NCI-H2171 treated with DMSO at 0.1 percent for 48 hours (cell line): ENCODE data around the gene TMEM255B.
"Not testable (repeated sequence)": the region's sequence is repeated elsewhere in the genome, so short reads cannot be mapped to it uniquely, and the experiment has no call there.

Experiments used
- DNase-seq: peaks from one replicate; lab custom pipeline; 2025; lab: John Stamatoyannopoulos, UW

The TMEM255B gene

DNA sequence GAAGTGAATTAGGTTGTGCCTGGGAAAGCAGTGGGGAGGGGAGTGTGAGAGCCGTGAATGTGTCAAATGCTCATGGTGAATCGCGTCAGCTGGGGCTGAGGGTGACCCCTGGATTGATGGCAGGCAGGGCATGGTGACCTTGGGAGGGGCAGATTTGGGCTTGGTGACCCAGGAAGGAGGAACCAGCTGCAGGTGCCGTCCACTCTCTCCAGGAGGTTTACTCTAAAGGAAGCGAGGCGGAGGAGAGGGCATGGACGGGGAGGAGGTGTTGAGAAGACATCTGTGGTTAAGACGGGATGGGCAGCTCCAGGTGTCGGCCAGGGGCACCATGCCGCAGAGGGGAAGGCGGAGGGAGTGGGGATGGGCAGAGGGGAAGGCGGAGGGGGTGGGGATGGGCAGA lies 28.7 kb downstream of the TMEM255B start:
- no peak for DNase-seq

DNA sequence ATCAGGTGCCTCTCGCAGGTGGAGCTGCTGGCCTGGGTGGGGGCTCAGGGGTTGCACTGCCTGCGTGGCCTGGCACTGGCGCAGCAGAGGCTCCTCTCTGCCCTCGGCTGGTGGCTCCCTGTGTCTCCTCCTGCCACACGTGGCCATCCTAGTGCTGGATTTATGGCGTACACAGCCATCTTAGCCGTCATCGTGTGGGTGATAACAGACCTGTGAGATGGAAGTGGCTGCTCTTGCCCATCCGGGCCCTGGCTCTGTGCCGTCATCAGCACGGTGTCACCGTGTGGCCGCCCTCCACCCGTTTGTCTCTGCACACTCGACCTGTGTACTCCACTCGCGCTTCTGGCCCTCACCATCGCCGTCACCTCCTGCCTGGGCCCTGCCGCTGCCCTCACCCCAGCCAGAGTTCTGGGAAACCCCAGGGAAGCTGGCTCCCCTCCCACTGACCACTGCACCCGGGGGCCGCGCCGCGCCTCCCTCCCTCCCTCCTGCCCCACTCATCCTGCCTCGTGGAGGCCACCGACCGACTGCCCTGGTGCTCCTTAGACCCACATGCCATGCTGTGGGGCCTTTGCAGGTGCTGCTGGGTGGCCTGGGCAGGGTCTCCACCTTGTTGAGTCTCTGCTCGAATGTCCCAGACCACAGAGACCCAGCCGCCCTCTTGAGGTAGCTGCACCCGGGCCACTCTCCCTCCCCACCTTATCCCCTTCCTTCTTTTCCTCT lies 29.5 kb downstream of the TMEM255B start:
- DNase-seq, result no peak

DNA sequence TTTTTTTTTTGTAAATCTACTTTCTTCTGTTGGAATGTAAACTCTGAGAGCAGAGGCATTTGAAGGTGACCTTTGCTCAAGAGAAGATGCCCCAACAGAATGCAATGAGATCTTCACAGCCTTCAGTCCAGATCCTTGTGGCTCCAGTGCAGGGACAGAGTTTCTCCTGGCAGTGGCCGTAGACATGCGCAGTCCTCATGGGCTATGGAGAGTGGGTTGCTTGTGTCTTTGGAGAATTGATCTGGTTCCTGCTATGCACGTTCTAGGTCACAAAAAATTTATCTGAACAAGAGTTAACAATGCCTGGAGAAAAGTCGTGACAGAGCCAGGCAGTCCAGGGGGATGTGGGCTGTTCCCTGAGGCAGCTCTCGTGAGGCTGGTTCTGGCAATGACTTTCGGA lies 30.1 kb downstream of the TMEM255B start:
- DNase-seq, result no peak

DNA sequence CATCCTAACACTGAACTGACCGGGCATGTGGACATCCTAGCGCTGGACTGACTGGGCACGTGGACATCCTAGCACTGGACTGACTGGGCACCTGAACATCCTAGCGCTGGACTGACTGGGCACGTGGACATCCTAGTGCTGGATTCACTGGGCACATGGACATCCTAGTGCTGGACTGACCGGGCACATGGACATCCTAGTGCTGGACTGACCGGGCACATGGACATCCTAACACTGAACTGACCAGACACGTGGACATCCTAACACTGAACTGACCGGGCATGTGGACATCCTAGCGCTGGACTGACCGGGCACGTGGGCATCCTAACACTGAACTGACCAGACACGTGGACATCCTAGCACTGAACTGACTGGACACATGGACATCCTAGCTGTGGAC lies 30.9 kb downstream of the TMEM255B start:
- not testable (repeated sequence) for DNase-seq

DNA sequence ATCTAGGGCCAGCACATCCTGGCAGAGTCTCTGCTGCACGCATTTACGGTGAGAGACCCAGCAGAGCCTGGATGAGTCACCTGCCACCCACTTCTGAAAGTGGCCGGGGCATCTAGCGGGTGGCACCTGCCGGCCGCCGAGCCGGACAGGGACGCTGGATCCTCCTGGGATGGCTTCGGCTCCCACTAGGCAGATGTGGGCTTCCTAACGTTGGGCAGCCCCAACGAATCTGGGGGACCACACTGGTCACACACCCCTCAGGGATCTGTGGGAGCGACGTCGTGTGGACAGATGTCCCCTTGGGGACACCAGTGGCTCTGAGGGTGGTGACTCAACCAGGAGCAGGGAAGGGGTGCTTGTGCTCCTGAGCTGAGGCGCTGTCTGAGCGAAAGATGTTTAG lies 32.2 kb downstream of the TMEM255B start:
- DNase-seq, result no peak

DNA sequence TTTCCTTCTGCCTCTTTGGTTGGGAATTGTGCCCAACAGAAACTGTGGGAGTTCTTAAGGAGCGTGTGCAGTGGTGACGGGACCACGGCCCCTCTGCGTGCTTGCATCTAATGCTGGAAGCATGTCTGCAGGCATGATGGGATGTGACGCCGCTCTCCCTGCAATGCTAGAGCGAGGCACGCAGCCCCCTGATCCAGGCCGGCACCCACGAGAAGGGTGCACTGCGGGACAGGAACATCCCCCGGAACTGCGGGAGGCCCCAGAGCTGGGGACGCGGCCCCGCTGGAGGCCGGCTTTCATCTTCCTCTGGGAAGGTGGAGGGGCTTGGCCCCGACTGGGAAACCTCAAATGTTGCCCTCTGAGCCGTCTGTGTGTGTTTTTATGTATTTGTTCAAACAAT lies 32.7 kb downstream of the TMEM255B start:
- DNase-seq, result no peak

DNA sequence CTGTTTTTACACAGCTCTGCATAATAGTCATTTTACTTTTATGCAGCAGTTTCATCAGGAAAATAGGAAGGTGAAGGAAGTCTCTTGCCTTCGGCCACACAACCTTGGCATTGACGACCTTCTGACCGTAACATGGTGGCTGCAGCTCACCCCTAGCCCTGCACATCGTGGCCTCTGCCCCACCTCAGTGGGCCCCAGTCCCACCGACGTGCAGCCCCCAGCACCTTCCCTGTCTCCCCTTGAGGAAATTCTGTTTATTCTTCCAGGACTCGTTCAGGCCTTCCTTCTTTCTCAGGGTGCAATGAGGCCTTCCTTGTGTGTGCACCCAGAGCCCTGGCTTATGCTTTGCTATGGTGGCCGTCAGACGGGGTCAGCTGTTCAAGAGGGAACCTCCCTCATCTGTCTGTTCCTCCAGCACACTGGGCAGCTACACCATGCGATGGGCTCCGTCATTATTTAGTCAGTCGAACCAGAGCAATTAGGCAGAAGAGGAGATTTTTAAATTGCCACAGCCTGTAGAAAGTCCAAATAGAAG lies 33.3 kb downstream of the TMEM255B start:
- DNase-seq, result no peak

DNA sequence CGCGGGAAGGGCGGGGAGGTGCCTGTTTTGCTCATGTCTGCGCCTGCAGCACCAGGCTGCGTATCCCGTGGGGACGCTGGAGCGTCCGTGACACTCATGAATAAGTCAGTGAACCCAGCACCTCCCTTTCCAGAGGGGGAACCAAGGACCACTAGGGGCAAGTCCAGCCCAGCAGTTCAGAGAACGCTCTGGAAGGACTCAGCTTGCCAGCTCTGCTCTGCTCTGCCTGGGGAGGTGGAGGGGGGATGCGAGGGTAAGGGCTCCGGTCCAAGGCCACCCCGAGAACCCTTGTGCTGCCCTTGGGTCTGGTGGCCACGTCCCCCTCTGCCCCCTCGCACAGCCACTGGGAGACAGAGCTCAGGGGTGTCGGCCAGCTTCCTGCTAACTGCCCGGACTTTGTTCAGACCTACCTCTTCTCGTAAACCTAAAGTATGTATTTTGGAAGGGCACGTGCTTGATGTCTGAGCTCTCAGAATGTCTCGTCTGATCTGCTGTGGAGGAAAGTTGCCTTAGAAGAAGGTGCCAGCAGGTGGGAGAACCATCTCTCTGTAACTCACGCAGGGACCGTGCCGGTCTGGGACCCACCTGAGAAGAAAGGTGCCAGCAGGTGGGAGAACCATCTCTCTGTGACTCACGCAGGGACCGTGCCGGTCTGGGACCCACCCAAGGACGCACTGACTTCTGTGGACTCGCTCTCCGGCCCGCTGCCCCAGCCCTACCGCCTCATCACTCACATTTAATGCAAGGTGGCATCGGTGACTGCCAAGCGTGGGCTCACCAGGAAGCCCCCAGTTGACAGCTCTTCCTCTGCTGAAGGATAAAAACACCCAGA lies 34.1 kb downstream of the TMEM255B start:
- DNase-seq, result no peak

DNA sequence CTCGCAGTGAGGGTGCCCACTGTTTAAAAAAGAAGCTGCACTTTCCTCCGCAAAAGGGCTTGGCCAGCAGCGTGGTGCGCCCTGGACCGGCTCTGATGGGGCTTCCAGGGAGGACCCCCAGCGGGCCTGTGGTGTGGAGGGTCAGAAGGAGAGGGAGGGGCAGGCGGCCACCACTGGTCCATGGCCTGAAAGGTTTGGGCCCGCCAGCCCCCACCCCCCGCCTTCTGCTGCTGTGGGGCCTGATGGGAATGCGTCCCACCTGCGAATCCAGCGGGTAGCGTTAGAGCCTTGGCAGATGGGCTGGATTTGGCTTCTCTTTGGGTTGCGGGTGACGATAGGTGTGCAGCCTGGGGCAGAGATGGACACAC lies 34.7 kb downstream of the TMEM255B start:
- no peak for DNase-seq

DNA sequence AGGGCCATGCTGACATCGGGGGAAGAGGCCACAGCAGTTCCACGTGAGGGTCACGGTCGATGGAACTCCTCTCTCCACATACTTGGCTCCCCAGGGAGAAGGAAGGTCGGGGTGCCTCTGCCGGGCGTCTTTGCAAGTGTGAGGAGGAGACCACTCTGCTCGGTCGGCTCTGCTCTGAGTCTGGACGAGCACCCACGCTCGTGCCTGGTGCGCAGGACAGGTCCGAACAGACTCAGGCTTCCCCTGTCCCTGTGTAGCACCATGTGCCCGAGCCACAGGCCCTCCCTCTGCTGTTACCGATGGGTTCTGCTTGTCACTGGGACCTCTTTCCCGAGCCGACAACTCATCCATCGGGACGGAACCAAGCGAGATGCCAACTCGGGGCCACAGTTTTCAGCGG lies 35.1 kb downstream of the TMEM255B start:
- DNase-seq, result no peak

DNA sequence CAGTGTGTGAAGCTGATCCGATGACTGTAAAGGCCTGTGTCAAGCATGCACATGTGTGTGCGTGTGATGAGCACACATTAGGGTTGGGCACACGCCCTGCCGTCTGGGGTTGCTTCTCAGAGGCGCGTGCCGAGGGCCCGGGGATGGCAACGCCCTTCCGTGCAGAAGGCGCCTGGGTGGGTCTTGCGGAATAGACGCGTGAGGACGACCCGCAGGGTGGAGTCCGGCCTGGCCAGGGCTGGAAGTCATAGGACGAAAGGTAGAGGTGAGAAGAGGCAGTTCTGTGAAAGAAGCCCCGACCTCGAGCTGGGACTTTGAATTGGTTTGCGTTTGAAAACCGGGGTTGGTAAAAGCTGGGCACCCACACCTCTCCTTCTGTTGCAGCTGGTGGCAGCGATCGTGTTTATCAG lies 35.7 kb downstream of the TMEM255B start:
- DNase-seq, result no peak

DNA sequence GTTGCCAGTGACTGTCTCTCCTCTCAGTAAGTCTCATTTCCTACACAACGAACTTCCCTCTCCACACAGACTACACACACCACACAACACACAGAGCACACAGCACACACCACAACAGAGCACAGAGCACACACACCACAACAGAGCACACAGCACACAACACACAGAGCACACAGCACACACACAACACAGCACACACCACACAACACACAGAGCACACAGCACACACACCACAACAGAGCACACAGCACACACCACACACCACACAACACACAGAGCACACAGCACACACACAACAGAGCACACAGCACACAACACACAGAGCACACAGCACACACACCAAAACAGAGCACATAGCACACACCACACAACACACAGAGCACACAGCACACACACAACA lies 36.3 kb downstream of the TMEM255B start:
- not testable (repeated sequence) for DNase-seq

DNA sequence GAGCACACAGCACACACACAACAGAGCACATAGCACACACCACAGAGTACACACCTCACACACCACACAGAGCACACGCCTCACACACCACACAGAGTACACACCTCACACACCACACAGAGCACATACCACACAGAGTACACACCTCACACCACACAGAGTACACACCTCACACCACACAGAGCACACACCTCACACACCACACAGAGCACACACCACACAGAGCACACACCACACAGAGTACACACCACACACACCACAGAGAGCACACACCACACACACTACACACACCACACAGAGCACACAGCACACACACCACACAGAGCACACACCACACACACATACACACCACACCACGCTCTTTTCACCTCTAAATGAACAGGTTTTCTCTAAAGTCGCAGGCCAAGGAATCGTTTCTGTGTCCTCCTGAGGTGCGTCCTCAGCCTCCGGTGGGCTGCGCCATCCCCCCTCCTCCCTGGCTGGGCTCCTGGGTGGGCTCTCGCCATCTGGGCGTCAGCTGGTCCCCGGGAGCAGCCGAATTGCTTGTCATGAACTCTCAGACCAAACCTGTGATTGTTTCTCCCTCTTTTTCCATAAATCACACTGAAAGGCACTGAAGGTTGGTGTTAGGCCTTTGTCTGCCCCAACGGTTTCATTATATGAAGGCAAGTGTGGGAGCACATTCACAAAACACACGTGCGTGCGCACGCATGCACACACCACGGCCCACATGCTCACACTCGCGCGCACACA lies 37.4 kb downstream of the TMEM255B start:
- DNase-seq, result no peak

DNA sequence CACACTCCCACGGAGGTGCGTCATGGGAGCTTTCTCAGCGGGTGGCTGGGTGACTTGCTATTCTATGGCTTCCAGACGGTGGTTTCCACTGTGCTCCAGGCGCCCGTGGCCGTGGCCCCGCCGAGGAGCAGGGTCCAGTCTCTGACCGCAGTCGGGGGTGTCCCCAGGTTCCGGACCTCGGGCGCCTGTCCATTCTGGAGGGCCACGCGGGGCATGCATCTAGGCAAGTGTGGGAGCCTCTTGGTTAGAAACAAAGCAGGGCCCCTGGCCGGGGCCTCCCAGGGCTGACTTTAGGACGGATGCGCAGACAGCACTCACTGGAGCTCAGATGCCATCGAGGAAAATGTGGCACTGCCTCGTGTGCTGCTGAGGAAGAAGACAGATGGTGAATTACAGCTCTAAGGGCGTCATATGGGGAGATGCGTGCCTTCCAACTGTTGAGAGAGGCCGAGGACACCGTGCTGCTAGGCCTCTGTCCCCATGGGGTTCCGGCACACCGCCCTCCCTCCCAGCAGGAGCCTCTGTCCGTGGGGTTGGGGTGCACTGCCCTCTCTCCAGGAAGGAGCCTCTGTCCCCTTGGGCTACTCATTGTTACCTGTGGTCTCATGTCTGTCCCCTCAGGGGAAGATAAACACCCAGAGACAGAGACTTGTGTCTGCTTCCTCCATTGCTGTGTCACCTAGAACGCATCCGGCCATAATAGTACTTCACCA lies 38.1 kb downstream of the TMEM255B start:
- peak; percentile 62 for DNase-seq

DNA sequence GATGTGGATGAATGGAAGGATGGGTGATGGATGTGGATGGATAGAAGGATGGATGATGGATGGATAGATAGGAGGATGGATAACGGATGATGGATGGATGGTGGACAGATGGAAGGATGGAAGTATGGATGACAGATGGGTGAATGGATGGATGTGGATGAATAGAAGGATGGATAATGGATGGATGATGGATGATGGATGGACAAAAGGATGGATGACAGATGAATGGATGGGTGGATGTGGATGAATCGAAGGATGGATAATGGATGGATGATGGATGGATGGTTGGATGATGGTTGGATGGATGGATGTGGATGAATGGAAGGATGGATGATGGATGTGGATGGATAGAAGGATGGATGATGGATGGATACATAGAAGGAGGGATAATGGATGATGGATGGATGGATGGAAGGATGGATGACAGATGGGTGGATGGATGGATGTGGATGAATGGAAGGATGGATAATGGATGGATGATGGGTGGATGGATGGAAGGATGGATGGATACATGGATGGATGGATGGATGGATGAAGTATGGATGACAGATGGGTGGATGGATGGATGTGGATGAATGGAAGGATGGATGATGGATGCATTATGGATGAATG lies 39.3 kb downstream of the TMEM255B start:
- DNase-seq, result no peak

DNA sequence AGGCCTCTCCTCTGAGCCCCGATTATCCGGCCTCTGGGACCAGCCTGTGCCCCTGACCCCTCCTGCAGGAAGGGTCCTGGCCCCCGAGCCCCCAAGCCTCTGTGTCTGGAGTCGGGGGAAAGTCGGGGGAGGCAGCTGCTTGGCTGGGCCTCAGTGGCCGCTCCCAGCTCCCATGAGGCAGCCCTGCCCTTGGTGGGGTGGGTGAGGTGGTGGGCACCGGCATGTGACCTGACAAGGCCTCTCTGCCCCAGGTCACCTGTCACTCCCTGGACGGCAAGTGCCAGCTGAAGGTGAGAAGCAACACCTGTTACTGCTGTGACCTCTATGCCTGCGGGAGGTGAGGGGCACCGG lies 41.5 kb downstream of the TMEM255B start:
- no peak for DNase-seq

DNA sequence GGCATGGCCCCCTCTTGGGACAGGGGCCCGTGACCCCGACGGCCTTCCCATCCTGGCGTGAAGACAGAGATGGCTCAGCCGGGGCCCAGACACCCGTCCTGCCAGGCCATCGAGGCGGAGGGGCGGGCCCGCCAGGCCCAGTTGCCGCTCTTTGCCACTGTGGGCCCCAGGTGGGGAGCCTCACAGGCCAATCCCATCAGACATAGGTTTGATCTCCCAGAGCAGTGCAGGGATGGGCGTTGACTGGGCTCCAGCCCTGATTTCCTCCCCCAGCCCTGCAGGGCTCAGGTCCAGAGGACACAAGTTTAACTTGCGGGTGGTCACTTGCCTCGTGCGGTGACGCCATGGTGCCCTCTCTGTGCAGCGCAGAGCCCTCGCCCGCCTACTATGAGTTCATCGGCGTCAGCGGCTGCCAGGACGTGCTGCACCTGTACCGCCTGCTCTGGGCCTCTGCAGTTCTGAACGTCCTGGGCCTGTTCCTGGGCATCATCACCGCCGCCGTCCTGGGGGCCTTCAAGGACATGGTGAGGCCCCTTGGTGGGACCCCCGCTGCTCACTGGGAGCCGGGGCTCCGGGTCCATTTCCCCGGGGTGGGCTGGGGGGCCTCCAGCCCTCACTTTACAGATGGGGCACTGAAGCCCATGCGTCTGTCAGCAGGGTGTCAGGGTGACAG lies 42.4 kb downstream of the TMEM255B start:
- DNase-seq, result no peak

DNA sequence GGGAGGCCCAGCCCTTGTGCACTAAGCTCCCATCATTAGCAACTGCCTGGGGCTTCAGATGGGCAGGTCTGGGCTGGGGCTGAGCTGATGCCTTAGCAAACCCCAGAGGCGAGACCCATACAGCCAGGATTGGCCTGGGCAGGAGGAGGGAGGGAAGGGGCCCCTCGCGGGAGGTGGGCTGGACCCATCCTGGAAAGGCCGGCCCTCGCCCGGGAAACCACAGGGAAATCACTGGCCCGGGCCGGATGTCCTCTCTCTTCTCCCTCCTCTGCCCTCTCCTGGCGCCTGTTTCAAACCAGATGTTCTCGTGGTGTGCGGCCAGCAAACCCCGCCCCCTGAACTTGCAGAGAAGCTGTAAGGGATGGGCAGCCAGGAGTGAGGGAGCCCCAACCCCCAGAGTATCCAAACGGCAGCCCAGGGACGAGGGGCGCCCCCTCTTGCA lies 43.1 kb downstream of the TMEM255B start:
- DNase-seq, result peak; percentile 36

DNA sequence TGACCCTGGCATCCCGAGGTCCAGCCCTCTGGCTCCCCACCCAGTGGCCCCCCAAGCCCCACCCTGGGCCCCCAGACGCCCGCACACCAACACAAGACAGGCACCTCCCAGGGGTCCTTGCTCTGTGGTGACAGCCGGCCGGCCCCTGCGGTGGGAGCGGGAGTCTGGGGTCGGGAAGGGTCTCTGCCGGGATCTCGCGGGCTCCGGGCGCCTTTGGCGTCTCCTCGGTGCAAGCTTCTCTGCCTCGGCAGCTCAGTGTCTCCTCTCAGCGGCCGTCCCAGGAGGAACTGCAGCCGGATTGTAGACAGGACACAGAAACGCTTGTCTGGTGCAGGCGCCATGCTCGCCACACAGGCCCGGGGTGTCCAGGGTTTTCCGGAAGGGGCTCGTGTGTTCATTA lies 43.7 kb downstream of the TMEM255B start:
- DNase-seq, result no peak

DNA sequence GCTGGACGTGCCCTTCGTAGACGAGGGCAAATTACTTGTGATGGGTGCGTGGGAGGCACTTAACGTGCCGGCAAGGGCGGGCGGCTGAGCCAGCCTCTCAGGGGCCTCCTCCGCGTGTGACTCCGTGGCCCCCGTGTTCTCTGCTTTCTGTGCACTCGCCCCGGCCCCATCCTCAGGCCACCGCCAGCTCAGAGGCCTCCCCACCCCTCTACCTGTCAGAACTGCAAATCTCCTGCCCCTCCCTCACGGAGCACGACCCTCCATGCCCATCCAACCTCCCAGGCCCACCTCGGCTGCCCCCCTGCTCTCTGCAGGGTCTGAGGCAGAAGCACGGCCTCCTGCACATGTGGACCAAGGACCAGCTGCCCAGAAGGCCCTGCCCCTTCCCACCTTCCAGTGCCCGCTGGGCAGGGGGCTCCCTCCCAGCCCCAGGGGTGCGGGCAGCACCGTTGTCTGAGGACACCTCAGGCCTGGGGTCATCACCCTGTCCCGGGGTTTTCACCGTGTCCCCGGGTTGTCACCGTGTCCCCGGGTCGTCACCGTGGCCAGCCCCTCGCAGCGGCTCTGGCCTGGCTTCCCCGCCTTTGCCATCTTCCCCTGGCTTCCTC lies 44.5 kb downstream of the TMEM255B start:
- no peak for DNase-seq
